ENCODE measurements around the gene JPH2. TPM values are rescaled to one million over a fixed set of nuclear protein-coding genes. Genes with fewer than 3 reads are reported as not detected.

Gene JPH2
- polyA plus RNA-seq, 2 donors: 4.2 to 4.9 TPM

- peaks cover under 1 to 2% of the 10 kb centered on the region in 2 donors for H3K4me1 ChIP-seq (ENCODE audit: control insufficient read depth in 2 of 2, insufficient read depth in 2 of 2, low read length in 1 of 2)
- H3K27me3 ChIP-seq (ENCODE audit: control insufficient read depth in 1 of 2, insufficient read depth in 2 of 2, low read length in 2 of 2): no peaks in the 10 kb centered on the region
- H3K4me3 ChIP-seq (ENCODE audit: low read depth in 1 of 2, low read length in 2 of 2): no peak overlapping the region
- no peaks in the 10 kb centered on the region for H3K9me3 ChIP-seq (ENCODE audit: control insufficient read depth in 2 of 2, insufficient read depth in 1 of 2, low read depth in 1 of 2, low read length in 1 of 2)
- WGBS, 2 donors: 88 to 89% methylated on average over 5 of the region's 5 CpGs
- H3K36me3 ChIP-seq (ENCODE audit: control insufficient read depth in 2 of 2, insufficient read depth in 2 of 2, low read length in 1 of 2): no peaks in the 10 kb centered on the region
- no peak overlapping the region for H3K27ac ChIP-seq (ENCODE audit: low read depth in 2 of 2, low read length in 1 of 2)
These were observed 37.6 kb upstream of the JPH2 start for GRCh38 chr20:44224637-44225036.

- no peaks in the 10 kb centered on the region for H3K9me3 ChIP-seq (ENCODE audit: control insufficient read depth in 2 of 2, insufficient read depth in 1 of 2, low read depth in 1 of 2, low read length in 1 of 2)
- 83 to 84% methylated on average over 5 of the region's 5 CpGs for WGBS, 2 donors
These were observed 36.7 kb upstream of the JPH2 start for GRCh38 chr20:44223721-44224120.

GRCh38 chr20:44222633-44223368 is 35.8 kb upstream of the JPH2 start:
- WGBS, 2 donors: 63 to 76% methylated on average over 7 of the region's 7 CpGs
- no peak overlapping the region for H3K4me3 ChIP-seq (ENCODE audit: low read depth in 1 of 2, low read length in 2 of 2)
- no peaks in the 10 kb centered on the region for H3K27me3 ChIP-seq (ENCODE audit: control insufficient read depth in 1 of 2, insufficient read depth in 2 of 2, low read length in 2 of 2)
- peaks cover 2 to 3% of the 10 kb centered on the region in 2 donors for H3K4me1 ChIP-seq (ENCODE audit: control insufficient read depth in 2 of 2, insufficient read depth in 2 of 2, low read length in 1 of 2)
- no peak overlapping the region for H3K27ac ChIP-seq (ENCODE audit: low read depth in 2 of 2, low read length in 1 of 2)
- H3K9me3 ChIP-seq (ENCODE audit: control insufficient read depth in 2 of 2, insufficient read depth in 1 of 2, low read depth in 1 of 2, low read length in 1 of 2): no peaks in the 10 kb centered on the region
- H3K36me3 ChIP-seq (ENCODE audit: control insufficient read depth in 2 of 2, insufficient read depth in 2 of 2, low read length in 1 of 2): no peaks in the 10 kb centered on the region

More at GRCh38 chr20:44223721-44224120, 36.7 kb upstream of the JPH2 start:
- Histone ChIP-seq H3K27me3 (ENCODE audit: control insufficient read depth in 1 of 2, insufficient read depth in 2 of 2, low read length in 2 of 2) (no peaks in the 10 kb centered on the region), H3K4me3 (ENCODE audit: low read depth in 1 of 2, low read length in 2 of 2) (no peak overlapping the region), H3K4me1 (ENCODE audit: control insufficient read depth in 2 of 2, insufficient read depth in 2 of 2, low read length in 1 of 2) (peaks cover 2 to 3% of the 10 kb centered on the region in 2 donors), H3K36me3 (ENCODE audit: control insufficient read depth in 2 of 2, insufficient read depth in 2 of 2, low read length in 1 of 2) (no peaks in the 10 kb centered on the region), H3K27ac (ENCODE audit: low read depth in 2 of 2, low read length in 1 of 2) (no peak overlapping the region)

- WGBS, 2 donors: 94 to 95% methylated on average over 5 of the region's 5 CpGs
- no peak overlapping the region for H3K27ac ChIP-seq (ENCODE audit: low read depth in 2 of 2, low read length in 1 of 2)
These were observed 35.0 kb upstream of the JPH2 start for GRCh38 chr20:44222027-44222426.

GRCh38 chr20:44221368-44221954 is 34.5 kb upstream of the JPH2 start:
- 85 to 91% methylated on average over 3 of the region's 3 CpGs for WGBS, 2 donors
- H3K36me3 ChIP-seq (ENCODE audit: control insufficient read depth in 2 of 2, insufficient read depth in 2 of 2, low read length in 1 of 2): no peaks in the 10 kb centered on the region
- no peak overlapping the region for H3K4me3 ChIP-seq (ENCODE audit: low read depth in 1 of 2, low read length in 2 of 2)
- H3K27ac ChIP-seq (ENCODE audit: low read depth in 2 of 2, low read length in 1 of 2): no peak overlapping the region
- peaks cover 2 to 3% of the 10 kb centered on the region in 2 donors for H3K4me1 ChIP-seq (ENCODE audit: control insufficient read depth in 2 of 2, insufficient read depth in 2 of 2, low read length in 1 of 2)
- no peaks in the 10 kb centered on the region for H3K27me3 ChIP-seq (ENCODE audit: control insufficient read depth in 1 of 2, insufficient read depth in 2 of 2, low read length in 2 of 2)
- H3K9me3 ChIP-seq (ENCODE audit: control insufficient read depth in 2 of 2, insufficient read depth in 1 of 2, low read depth in 1 of 2, low read length in 1 of 2): no peaks in the 10 kb centered on the region

More at GRCh38 chr20:44222027-44222426, 35.0 kb upstream of the JPH2 start:
- Histone ChIP-seq H3K4me3 (ENCODE audit: low read depth in 1 of 2, low read length in 2 of 2) (no peak overlapping the region), H3K9me3 (ENCODE audit: control insufficient read depth in 2 of 2, insufficient read depth in 1 of 2, low read depth in 1 of 2, low read length in 1 of 2) (no peaks in the 10 kb centered on the region), H3K27me3 (ENCODE audit: control insufficient read depth in 1 of 2, insufficient read depth in 2 of 2, low read length in 2 of 2) (no peaks in the 10 kb centered on the region), H3K4me1 (ENCODE audit: control insufficient read depth in 2 of 2, insufficient read depth in 2 of 2, low read length in 1 of 2) (peaks cover 2 to 3% of the 10 kb centered on the region in 2 donors), H3K36me3 (ENCODE audit: control insufficient read depth in 2 of 2, insufficient read depth in 2 of 2, low read length in 1 of 2) (no peaks in the 10 kb centered on the region)

- no peak overlapping the region for H3K27ac ChIP-seq (ENCODE audit: low read depth in 2 of 2, low read length in 1 of 2)
- peaks cover 2 to 3% of the 10 kb centered on the region in 2 donors for H3K4me1 ChIP-seq (ENCODE audit: control insufficient read depth in 2 of 2, insufficient read depth in 2 of 2, low read length in 1 of 2)
- H3K9me3 ChIP-seq (ENCODE audit: control insufficient read depth in 2 of 2, insufficient read depth in 1 of 2, low read depth in 1 of 2, low read length in 1 of 2): no peaks in the 10 kb centered on the region
- WGBS, 2 donors: 40 to 57% methylated on average over 6 of the region's 6 CpGs
- no peaks in the 10 kb centered on the region for H3K36me3 ChIP-seq (ENCODE audit: control insufficient read depth in 2 of 2, insufficient read depth in 2 of 2, low read length in 1 of 2)
- H3K4me3 ChIP-seq (ENCODE audit: low read depth in 1 of 2, low read length in 2 of 2): no peak overlapping the region
- H3K27me3 ChIP-seq (ENCODE audit: control insufficient read depth in 1 of 2, insufficient read depth in 2 of 2, low read length in 2 of 2): no peaks in the 10 kb centered on the region
These were observed 32.8 kb upstream of the JPH2 start for GRCh38 chr20:44219791-44220190.

- Histone ChIP-seq H3K27ac (ENCODE audit: low read depth in 2 of 2, low read length in 1 of 2) (no peak overlapping the region), H3K4me1 (ENCODE audit: control insufficient read depth in 2 of 2, insufficient read depth in 2 of 2, low read length in 1 of 2) (peaks cover 2 to 3% of the 10 kb centered on the region in 2 donors), H3K4me3 (ENCODE audit: low read depth in 1 of 2, low read length in 2 of 2) (no peak overlapping the region), H3K27me3 (ENCODE audit: control insufficient read depth in 1 of 2, insufficient read depth in 2 of 2, low read length in 2 of 2) (no peaks in the 10 kb centered on the region), H3K36me3 (ENCODE audit: control insufficient read depth in 2 of 2, insufficient read depth in 2 of 2, low read length in 1 of 2) (no peaks in the 10 kb centered on the region), H3K9me3 (ENCODE audit: control insufficient read depth in 2 of 2, insufficient read depth in 1 of 2, low read depth in 1 of 2, low read length in 1 of 2) (no peaks in the 10 kb centered on the region)
- WGBS, 2 donors: 59 to 67% methylated on average over 5 of the region's 5 CpGs
These were observed 32.3 kb upstream of the JPH2 start for GRCh38 chr20:44219170-44219730.

- WGBS, 2 donors: 60 to 66% methylated on average over 4 of the region's 4 CpGs
These were observed 31.5 kb upstream of the JPH2 start for GRCh38 chr20:44218446-44218845.

GRCh38 chr20:44217342-44218092 is 30.5 kb upstream of the JPH2 start:
- Histone ChIP-seq H3K4me1 (ENCODE audit: control insufficient read depth in 2 of 2, insufficient read depth in 2 of 2, low read length in 1 of 2) (peaks cover 2 to 3% of the 10 kb centered on the region in 2 donors), H3K27ac (ENCODE audit: low read depth in 2 of 2, low read length in 1 of 2) (no peak overlapping the region), H3K36me3 (ENCODE audit: control insufficient read depth in 2 of 2, insufficient read depth in 2 of 2, low read length in 1 of 2) (no peaks in the 10 kb centered on the region), H3K9me3 (ENCODE audit: control insufficient read depth in 2 of 2, insufficient read depth in 1 of 2, low read depth in 1 of 2, low read length in 1 of 2) (no peaks in the 10 kb centered on the region), H3K27me3 (ENCODE audit: control insufficient read depth in 1 of 2, insufficient read depth in 2 of 2, low read length in 2 of 2) (no peaks in the 10 kb centered on the region), H3K4me3 (ENCODE audit: low read depth in 1 of 2, low read length in 2 of 2) (no peak overlapping the region)
- WGBS, 2 donors: 37 to 49% methylated on average over 11 of the region's 11 CpGs

More at GRCh38 chr20:44218446-44218845, 31.5 kb upstream of the JPH2 start:
- Histone ChIP-seq H3K36me3 (ENCODE audit: control insufficient read depth in 2 of 2, insufficient read depth in 2 of 2, low read length in 1 of 2) (no peaks in the 10 kb centered on the region), H3K27me3 (ENCODE audit: control insufficient read depth in 1 of 2, insufficient read depth in 2 of 2, low read length in 2 of 2) (no peaks in the 10 kb centered on the region), H3K9me3 (ENCODE audit: control insufficient read depth in 2 of 2, insufficient read depth in 1 of 2, low read depth in 1 of 2, low read length in 1 of 2) (no peaks in the 10 kb centered on the region), H3K4me3 (ENCODE audit: low read depth in 1 of 2, low read length in 2 of 2) (no peak overlapping the region), H3K27ac (ENCODE audit: low read depth in 2 of 2, low read length in 1 of 2) (no peak overlapping the region), H3K4me1 (ENCODE audit: control insufficient read depth in 2 of 2, insufficient read depth in 2 of 2, low read length in 1 of 2) (peaks cover 2 to 3% of the 10 kb centered on the region in 2 donors)

All from esophagus (tissue), 2 donors.